GM12878 (cell line): Measurements from ENCODE around the gene ZNF530. TPM values are rescaled to one million over a fixed set of nuclear protein-coding genes. Genes with fewer than 3 reads are reported as not detected.
A peak's percentile ranks its signal among the peaks of the same experiment; 100 is the strongest.

Experiments used
- ATF7 ChIP-seq: fragments of 450-650 bp; IDR thresholded peaks from 2 replicates; pipeline ENCODE4 v1.6.1; 2016; ENCODE audit warnings: low read depth, mild to moderate bottlenecking
- BHLHE40 ChIP-seq, 2 experiments: fragments of 450-650 bp in 1 of 2; IDR thresholded peaks; 2 replicates each; pipeline ENCODE4 v1.6.1; 2011 to 2017; ENCODE audit warnings: low read depth in 2 of 2, borderline replicate concordance in 1 of 2, improper control_type of control experiment in 1 of 2, low read length in 1 of 2, mild to moderate bottlenecking in 1 of 2
- CHD2 ChIP-seq: IDR thresholded peaks from 2 replicates; pipeline ENCODE4 v1.6.1; 2011; ENCODE audit warnings: low read depth, low read length, improper control_type of control experiment, borderline replicate concordance
- CREM ChIP-seq: IDR thresholded peaks from 2 replicates; pipeline ENCODE4 v1.6.1; 2014; ENCODE audit warnings: antibody characterized with exemption, low read depth
- EGR1 ChIP-seq, 2 experiments: IDR thresholded peaks; 1 replicate in 1 of 2; 2 replicates in 1 of 2; pipeline ENCODE4 v1.6.1; 2011 to 2012; ENCODE audit warnings: low read depth in 2 of 2, low read length in 2 of 2, borderline replicate concordance in 1 of 2, mild to moderate bottlenecking in 1 of 2, moderate library complexity in 1 of 2
- EP300 ChIP-seq, 2 experiments: fragments of 150-350 bp in 1 of 2; IDR thresholded peaks; 2 replicates each; pipeline ENCODE4 v1.6.1; 2011 to 2012; ENCODE audit warnings: low read depth in 2 of 2, low read length in 2 of 2, borderline replicate concordance in 1 of 2, improper control_type of control experiment in 1 of 2, inconsistent platforms in 1 of 2; ENCODE audit not compliant: control insufficient read depth in 1 of 2
- KAT2A ChIP-seq: conservative IDR thresholded peaks from 2 replicates; pipeline ENCODE4 v1.6.1; 2011; ENCODE audit warnings: low read depth, low read length; ENCODE audit not compliant: control insufficient read depth
- NR2C1 ChIP-seq: fragments of 450-650 bp; IDR thresholded peaks from 2 replicates; pipeline ENCODE4 v1.6.1; 2017; ENCODE audit warnings: antibody characterized with exemption, mild to moderate bottlenecking, moderate library complexity
- PAX5 ChIP-seq: IDR thresholded peaks from 2 replicates; pipeline ENCODE4 v1.6.1; 2011; ENCODE audit warnings: low read depth, low read length, borderline replicate concordance
- RFX5 ChIP-seq: IDR thresholded peaks from 2 replicates; pipeline ENCODE4 v1.6.1; 2011; ENCODE audit warnings: low read depth, low read length, improper control_type of control experiment
- RUNX3 ChIP-seq: IDR thresholded peaks from 2 replicates; pipeline ENCODE4 v1.6.1; 2012; ENCODE audit warnings: low read length, inconsistent platforms
- SMAD1 ChIP-seq: fragments of 450-650 bp; IDR thresholded peaks from 2 replicates; pipeline ENCODE4 v1.6.1; 2018; ENCODE audit warnings: mild to moderate bottlenecking, low read depth; ENCODE audit not compliant: partially characterized antibody
- STAT1 ChIP-seq: fragments of 450-650 bp; conservative IDR thresholded peaks from 2 replicates; pipeline ENCODE4 v1.6.1; 2014; ENCODE audit warnings: antibody characterized with exemption, mild to moderate bottlenecking
- SUZ12 ChIP-seq: fragments of 200-600 bp; sonication (generic); IDR thresholded peaks from one replicate; pipeline ENCODE4 v1.6.1; 2018; ENCODE audit warnings: antibody characterized with exemption, mild to moderate bottlenecking; ENCODE audit not compliant: unreplicated experiment
- TAF1 ChIP-seq: IDR thresholded peaks from 2 replicates; pipeline ENCODE4 v1.6.1; 2011; ENCODE audit warnings: mild to moderate bottlenecking, low read depth, low read length, borderline replicate concordance
- TARDBP ChIP-seq: IDR thresholded peaks from 2 replicates; pipeline ENCODE4 v1.6.1; 2016; ENCODE audit warnings: borderline replicate concordance
- TCF12 ChIP-seq: IDR thresholded peaks from 2 replicates; pipeline ENCODE4 v1.6.1; 2011; ENCODE audit warnings: low read depth, mild to moderate bottlenecking, low read length
- YY1 ChIP-seq: IDR thresholded peaks from 2 replicates; pipeline ENCODE4 v1.6.1; 2011; ENCODE audit warnings: low read depth, mild to moderate bottlenecking, low read length
- polyA plus RNA-seq, 11 experiments: library from polyadenylated mRNA; depleted of rRNA in 4 of 11; unstranded in 6 of 11; stranded (reverse) in 5 of 11; fragments of >200 nt; fragmentation: Nextera tagmentation in 4 of 11; fragmentation: Illumina TruSeq in 1 of 11; extraction: Ambion mirVana in 4 of 11; extraction: Trizol in 1 of 11; gene quantifications; 1 replicate in 1 of 11; 2 replicates in 10 of 11; pipeline versions ENCODE4 v1.2.1 to v1.2.3, GENCODE V29; 2011 to 2016; ENCODE audit warnings: inconsistent platforms in 2 of 11, missing spikeins in 2 of 11, low read depth in 1 of 11
- total RNA-seq, 4 experiments: library from RNA; depleted of rRNA in 3 of 4; stranded (reverse); fragments of >200 nt in 3 of 4; fragmentation: Illumina TruSeq in 1 of 4; extraction: Trizol in 1 of 4; gene quantifications; 2 replicates each; pipeline versions ENCODE4 v1.2.1 to v1.2.3, GENCODE V29; 2013 to 2021
- TF ChIP-seq, protein P1 (sequence below): IDR thresholded peaks from 2 replicates; pipeline ENCODE4 v1.6.1; 2012; ENCODE audit warnings: low read depth, low read length, improper control_type of control experiment
- TF ChIP-seq, protein P2 (sequence below): IDR thresholded peaks from 2 replicates; pipeline ENCODE4 v1.6.1; 2011; ENCODE audit warnings: mild to moderate bottlenecking, low read depth, low read length, moderate library complexity; ENCODE audit not compliant: insufficient replicate concordance
- TF ChIP-seq, protein P3 (sequence below): fragments of 450-650 bp; IDR thresholded peaks from 2 replicates; pipeline ENCODE4 v1.6.1; 2016; ENCODE audit warnings: mild to moderate bottlenecking
- TF ChIP-seq, protein P4 (sequence below): fragments of 450-650 bp; IDR thresholded peaks from 2 replicates; pipeline ENCODE4 v1.6.1; 2017; ENCODE audit warnings: low read depth, mild to moderate bottlenecking, moderate library complexity
- TF ChIP-seq, protein P5 (sequence below): IDR thresholded peaks from 2 replicates; pipeline ENCODE4 v1.6.1; 2012; ENCODE audit warnings: low read depth, low read length, improper control_type of control experiment

The ZNF530 gene
- total and polyA plus RNA-seq, 10 of the 15 experiments (the other 5 are each of a cell fraction or from before 2014, with no cell fraction given) = 1.9 to 9.3 (median 6.6) TPM

DNA sequence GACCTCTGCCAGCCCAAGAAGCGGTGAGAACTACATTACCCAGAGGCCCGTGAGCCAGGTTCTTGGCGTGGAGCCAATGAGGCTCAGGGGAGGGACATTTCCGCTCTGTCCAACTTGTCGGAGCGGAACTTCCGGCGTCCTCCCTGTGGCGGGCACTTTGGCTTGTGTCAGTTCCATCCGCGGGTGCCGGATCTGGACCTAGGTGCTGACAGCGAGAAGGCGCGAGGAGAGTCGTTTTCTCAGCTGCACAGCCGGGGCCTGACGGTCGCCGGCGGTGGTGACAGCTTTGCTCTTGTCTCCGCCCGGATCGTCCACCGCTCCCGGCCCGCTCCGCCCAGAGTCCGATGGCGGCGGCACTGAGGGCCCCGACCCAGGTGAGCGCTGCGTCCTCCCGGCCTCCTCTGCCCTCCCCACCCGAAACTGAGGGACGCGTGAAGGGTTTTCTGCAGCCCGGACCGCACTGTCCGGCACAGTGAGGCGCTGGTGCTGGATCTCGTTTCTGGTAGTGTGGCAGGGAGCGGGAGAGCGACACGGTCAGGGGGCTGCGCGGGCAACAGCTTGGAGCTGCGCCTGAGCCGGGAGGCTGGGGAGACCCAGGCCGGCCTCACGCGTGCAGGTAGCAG is at the start of gene ZNF530 (continued):
- 0 out of 4 replicates have a peak, but pooled peaks of 1 of the 2 experiments have one; percentile 20 for TF ChIP-seq EP300 (IDR thresholded peaks at IDR 0.05; ENCODE audit: borderline replicate concordance in 1 of 2, control insufficient read depth in 1 of 2, low read depth in 2 of 2, low read length in 2 of 2)
- TF ChIP-seq, protein P1, sequence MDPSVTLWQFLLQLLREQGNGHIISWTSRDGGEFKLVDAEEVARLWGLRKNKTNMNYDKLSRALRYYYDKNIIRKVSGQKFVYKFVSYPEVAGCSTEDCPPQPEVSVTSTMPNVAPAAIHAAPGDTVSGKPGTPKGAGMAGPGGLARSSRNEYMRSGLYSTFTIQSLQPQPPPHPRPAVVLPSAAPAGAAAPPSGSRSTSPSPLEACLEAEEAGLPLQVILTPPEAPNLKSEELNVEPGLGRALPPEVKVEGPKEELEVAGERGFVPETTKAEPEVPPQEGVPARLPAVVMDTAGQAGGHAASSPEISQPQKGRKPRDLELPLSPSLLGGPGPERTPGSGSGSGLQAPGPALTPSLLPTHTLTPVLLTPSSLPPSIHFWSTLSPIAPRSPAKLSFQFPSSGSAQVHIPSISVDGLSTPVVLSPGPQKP = peak; percentile 46; the same call in 1 of the 2 replicates
- no peak for TF ChIP-seq SUZ12
- TF ChIP-seq, protein P2, sequence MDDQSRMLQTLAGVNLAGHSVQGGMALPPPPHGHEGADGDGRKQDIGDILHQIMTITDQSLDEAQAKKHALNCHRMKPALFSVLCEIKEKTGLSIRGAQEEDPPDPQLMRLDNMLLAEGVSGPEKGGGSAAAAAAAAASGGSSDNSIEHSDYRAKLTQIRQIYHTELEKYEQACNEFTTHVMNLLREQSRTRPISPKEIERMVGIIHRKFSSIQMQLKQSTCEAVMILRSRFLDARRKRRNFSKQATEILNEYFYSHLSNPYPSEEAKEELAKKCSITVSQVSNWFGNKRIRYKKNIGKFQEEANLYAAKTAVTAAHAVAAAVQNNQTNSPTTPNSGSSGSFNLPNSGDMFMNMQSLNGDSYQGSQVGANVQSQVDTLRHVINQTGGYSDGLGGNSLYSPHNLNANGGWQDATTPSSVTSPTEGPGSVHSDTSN = peak; percentile 15
- TF ChIP-seq CREM = peak; percentile 77; the same call in 1 of the 2 replicates
- 0 out of 2 replicates have a peak, but pooled peaks have one; percentile 79 for TF ChIP-seq TARDBP
- no peak for TF ChIP-seq EGR1 (IDR thresholded peaks at IDR 0.05; ENCODE audit: borderline replicate concordance in 1 of 2, low read depth in 2 of 2, low read length in 2 of 2)
- TF ChIP-seq RUNX3 = 0 out of 2 replicates have a peak, but pooled peaks have one; percentile 32
- TF ChIP-seq ATF7 = 0 out of 2 replicates have a peak, but pooled peaks have one; percentile 27
- TF ChIP-seq BHLHE40 (IDR thresholded peaks at IDR 0.05; ENCODE audit: borderline replicate concordance in 1 of 2, low read depth in 2 of 2, low read length in 1 of 2) = peak in 1 of 2 experiments; percentile 18; a peak in 1 of 4 replicates
- TF ChIP-seq, protein P3, sequence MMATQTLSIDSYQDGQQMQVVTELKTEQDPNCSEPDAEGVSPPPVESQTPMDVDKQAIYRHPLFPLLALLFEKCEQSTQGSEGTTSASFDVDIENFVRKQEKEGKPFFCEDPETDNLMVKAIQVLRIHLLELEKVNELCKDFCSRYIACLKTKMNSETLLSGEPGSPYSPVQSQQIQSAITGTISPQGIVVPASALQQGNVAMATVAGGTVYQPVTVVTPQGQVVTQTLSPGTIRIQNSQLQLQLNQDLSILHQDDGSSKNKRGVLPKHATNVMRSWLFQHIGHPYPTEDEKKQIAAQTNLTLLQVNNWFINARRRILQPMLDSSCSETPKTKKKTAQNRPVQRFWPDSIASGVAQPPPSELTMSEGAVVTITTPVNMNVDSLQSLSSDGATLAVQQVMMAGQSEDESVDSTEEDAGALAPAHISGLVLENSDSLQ = peak; percentile 56
- peak; percentile 98 for TF ChIP-seq SMAD1
- no peak for TF ChIP-seq KAT2A
- TF ChIP-seq RFX5 = no peak
- peak; percentile 65; the same call in 1 of the 2 replicates for TF ChIP-seq PAX5
- TF ChIP-seq CHD2 = peak; percentile 80; the same call in 1 of the 2 replicates
- TF ChIP-seq TAF1 = peak; percentile 61; the same call in 1 of the 2 replicates
- TF ChIP-seq TCF12 = no peak
- peak; percentile 63; the same call in 1 of the 2 replicates for TF ChIP-seq YY1
- peak; percentile 90; the same call in 1 of the 2 replicates for TF ChIP-seq STAT1
- TF ChIP-seq, protein P4, sequence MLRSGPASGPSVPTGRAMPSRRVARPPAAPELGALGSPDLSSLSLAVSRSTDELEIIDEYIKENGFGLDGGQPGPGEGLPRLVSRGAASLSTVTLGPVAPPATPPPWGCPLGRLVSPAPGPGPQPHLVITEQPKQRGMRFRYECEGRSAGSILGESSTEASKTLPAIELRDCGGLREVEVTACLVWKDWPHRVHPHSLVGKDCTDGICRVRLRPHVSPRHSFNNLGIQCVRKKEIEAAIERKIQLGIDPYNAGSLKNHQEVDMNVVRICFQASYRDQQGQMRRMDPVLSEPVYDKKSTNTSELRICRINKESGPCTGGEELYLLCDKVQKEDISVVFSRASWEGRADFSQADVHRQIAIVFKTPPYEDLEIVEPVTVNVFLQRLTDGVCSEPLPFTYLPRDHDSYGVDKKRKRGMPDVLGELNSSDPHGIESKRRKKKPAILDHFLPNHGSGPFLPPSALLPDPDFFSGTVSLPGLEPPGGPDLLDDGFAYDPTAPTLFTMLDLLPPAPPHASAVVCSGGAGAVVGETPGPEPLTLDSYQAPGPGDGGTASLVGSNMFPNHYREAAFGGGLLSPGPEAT = 0 out of 2 replicates have a peak, but pooled peaks have one; percentile 49
- TF ChIP-seq, protein P5, sequence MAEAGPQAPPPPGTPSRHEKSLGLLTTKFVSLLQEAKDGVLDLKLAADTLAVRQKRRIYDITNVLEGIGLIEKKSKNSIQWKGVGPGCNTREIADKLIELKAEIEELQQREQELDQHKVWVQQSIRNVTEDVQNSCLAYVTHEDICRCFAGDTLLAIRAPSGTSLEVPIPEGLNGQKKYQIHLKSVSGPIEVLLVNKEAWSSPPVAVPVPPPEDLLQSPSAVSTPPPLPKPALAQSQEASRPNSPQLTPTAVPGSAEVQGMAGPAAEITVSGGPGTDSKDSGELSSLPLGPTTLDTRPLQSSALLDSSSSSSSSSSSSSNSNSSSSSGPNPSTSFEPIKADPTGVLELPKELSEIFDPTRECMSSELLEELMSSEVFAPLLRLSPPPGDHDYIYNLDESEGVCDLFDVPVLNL = peak; percentile 85
- TF ChIP-seq NR2C1 = peak; percentile 47; the same call in 1 of the 2 replicates
